ENCODE results near the gene PMEPA1. TPM values are rescaled to one million over a fixed set of nuclear protein-coding genes. Genes with fewer than 3 reads are reported as not detected.
A peak's percentile ranks its signal among the peaks of the same experiment; 100 is the strongest.

Gene PMEPA1
- total RNA-seq, 2 donors from 2014 or later = 96.5 to 245 TPM

DNA sequence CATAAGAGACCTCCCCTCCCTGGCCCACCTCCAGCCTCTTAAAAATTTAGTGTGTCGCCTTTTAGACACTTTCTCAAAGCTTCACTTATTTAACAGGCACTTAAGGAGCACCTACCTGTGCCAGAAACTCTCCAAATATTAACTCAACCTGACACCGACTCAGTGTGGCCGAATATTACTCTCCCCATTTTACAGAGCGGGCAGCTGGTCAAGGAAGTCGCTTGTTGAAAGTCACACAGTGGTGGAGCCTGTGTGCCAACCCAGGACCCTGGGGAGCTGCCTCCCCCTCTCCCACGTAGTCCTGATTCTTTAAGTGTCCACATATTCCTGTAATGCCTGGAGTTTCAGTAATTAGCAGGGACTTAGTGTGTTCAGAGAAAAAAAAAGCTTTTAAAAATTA lies 1.0 kb upstream of the PMEPA1 start:
- Histone ChIP-seq H3K27me3 (replicated peaks; ENCODE audit: insufficient read depth) (no peaks in the 10 kb centered on the region), H3K4me1 (replicated peaks) (no peaks in the 10 kb centered on the region), H3K27ac (peak overlapping the region; percentile 98 to 99), H3K9me3 (no peaks in the 10 kb centered on the region), H3K36me3 (no peaks in the 10 kb centered on the region), H3K4me3 (peak overlapping the region; percentile 78 to 81)
- intact Hi-C loops (cut with DNase I) = loop anchor here (10.0 kb wide), 1 partner anchor 316 kb away; the partner anchor contains the start of gene RBM38
- no peak for DNase-seq (ENCODE audit: low spot score)
- TF ChIP-seq POLR2A (IDR thresholded peaks at IDR 0.05) (no peak), POLR2AphosphoS5 (IDR thresholded peaks at IDR 0.05) (no peak)
- WGBS = 5% methylated on average over 6 of the region's 6 CpGs

- WGBS = 2% methylated on average over 78 of the region's 108 CpGs
- Histone ChIP-seq H3K4me3 (peak overlapping the region; percentile 78 to 81), H3K4me1 (replicated peaks) (no peaks in the 10 kb centered on the region), H3K27ac (peak overlapping the region; percentile 98 to 99), H3K36me3 (no peaks in the 10 kb centered on the region), H3K9me3 (no peaks in the 10 kb centered on the region), H3K27me3 (replicated peaks; ENCODE audit: insufficient read depth) (no peaks in the 10 kb centered on the region)
- no peak for DNase-seq (ENCODE audit: low spot score)
- intact Hi-C loops (cut with DNase I) = loop anchor here (5.0 kb wide), 1 partner anchor 52 kb away; no protein-coding TSS in a partner anchor
- TF ChIP-seq POLR2A (IDR thresholded peaks at IDR 0.05) (no peak), POLR2AphosphoS5 (IDR thresholded peaks at IDR 0.05) (no peak), CTCF (IDR thresholded peaks at IDR 0.05) (no peak)
Observed at GRCh38 chr20:57708694-57709673, 831 bp downstream of the PMEPA1 start.

DNA sequence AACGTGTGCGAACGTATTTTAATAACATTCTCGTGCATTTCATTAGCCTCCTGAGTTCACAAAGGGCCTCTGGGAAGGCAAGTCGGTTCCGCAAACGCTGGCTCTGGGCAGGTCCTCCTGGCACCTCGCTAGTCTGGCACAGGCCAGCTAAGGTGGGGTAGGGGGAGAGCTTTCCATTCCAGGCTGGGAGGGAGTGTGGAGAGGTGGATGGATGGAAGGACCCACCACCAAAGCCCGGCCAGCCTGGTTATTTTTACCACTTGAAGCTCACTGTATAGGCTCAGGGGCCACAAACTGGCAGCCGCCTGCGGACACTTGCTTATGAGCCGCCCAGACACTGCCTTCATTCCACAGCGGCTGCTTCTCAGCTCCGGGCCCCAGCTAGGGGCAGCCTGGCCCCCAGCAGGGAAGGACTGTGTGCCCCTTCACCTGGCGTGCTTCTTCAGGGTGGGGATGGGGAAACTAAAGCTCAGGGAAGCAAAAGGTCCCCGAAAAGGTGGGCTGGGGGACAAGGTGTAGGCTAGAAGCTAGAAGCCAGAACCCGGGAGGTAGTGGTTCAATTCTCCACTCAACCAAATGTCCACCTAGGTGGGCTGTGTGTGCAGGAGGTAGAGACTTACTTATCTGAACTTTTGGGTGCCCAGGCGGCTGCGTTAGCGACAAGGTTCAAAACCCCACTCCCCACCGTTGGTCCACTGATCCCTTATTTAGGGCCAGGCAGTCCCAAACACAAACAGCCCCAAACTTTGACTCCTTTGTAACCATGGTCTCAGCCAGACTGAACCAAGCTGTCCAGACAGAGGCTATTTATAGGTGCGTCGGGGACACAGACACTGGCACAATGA lies 1.7 kb downstream of the PMEPA1 start:
- peak; percentile 37 for TF ChIP-seq POLR2A (IDR thresholded peaks at IDR 0.05)
- no peak for TF ChIP-seq CTCF (IDR thresholded peaks at IDR 0.05)
- TF ChIP-seq POLR2AphosphoS5 (IDR thresholded peaks at IDR 0.05) = peak; percentile 76
- Histone ChIP-seq H3K36me3 (no peaks in the 10 kb centered on the region), H3K4me3 (peak overlapping the region; percentile 78 to 81), H3K4me1 (replicated peaks) (no peaks in the 10 kb centered on the region), H3K27ac (peak overlapping the region; percentile 98 to 99), H3K9me3 (no peaks in the 10 kb centered on the region), H3K27me3 (replicated peaks; ENCODE audit: insufficient read depth) (no peaks in the 10 kb centered on the region)
- WGBS = 30% methylated on average over 23 of the region's 23 CpGs
- peak; percentile 59 for DNase-seq (ENCODE audit: low spot score)
- intact Hi-C loops (cut with DNase I) = loop anchor here (5.0 kb wide), 1 partner anchor 51 kb away; no protein-coding TSS in a partner anchor

GRCh38 chr20:57707320-57707719 lies 2.5 kb downstream of the PMEPA1 start:
- H3K4me1 ChIP-seq (replicated peaks) = no peaks in the 10 kb centered on the region
- no peak for DNase-seq (ENCODE audit: low spot score)
- peak overlapping the region; percentile 98 to 99 for H3K27ac ChIP-seq
- TF ChIP-seq POLR2AphosphoS5 (IDR thresholded peaks at IDR 0.05) (no peak), POLR2A (IDR thresholded peaks at IDR 0.05) (no peak), CTCF (IDR thresholded peaks at IDR 0.05) (no peak)
- intact Hi-C loops (cut with DNase I) = loop anchor here (5.0 kb wide), 1 partner anchor 50 kb away; no protein-coding TSS in a partner anchor
- H3K27me3 ChIP-seq (replicated peaks; ENCODE audit: insufficient read depth) = no peaks in the 10 kb centered on the region
- H3K4me3 ChIP-seq = peak overlapping the region; percentile 78 to 81
- 62% methylated on average over 7 of the region's 7 CpGs for WGBS
- H3K9me3 ChIP-seq = no peaks in the 10 kb centered on the region
- no peaks in the 10 kb centered on the region for H3K36me3 ChIP-seq
